T47D (cell line): ENCODE measurements around the gene TCF4.

ENCODE experiments used
- DNase-seq, 2 experiments: peaks; one replicate each; pipeline versions ENCODE4 v3.0.0 to v3.0.0-alpha.2; 2011 to 2012; ENCODE audit warnings: low read depth in 1 of 2, low spot score in 1 of 2
- JUND ChIP-seq: IDR thresholded peaks from 2 replicates; pipeline ENCODE4 v1.6.1; 2012; ENCODE audit warnings: low read depth
- in situ Hi-C: cut with HindIII; loops from 2 replicates; pipeline ENCODE4 v1.10.0; 2016; ENCODE audit warnings: low sequenced_read_pairs, low pct_unique_long_range_greater_than_20kb

The TCF4 gene

DNA sequence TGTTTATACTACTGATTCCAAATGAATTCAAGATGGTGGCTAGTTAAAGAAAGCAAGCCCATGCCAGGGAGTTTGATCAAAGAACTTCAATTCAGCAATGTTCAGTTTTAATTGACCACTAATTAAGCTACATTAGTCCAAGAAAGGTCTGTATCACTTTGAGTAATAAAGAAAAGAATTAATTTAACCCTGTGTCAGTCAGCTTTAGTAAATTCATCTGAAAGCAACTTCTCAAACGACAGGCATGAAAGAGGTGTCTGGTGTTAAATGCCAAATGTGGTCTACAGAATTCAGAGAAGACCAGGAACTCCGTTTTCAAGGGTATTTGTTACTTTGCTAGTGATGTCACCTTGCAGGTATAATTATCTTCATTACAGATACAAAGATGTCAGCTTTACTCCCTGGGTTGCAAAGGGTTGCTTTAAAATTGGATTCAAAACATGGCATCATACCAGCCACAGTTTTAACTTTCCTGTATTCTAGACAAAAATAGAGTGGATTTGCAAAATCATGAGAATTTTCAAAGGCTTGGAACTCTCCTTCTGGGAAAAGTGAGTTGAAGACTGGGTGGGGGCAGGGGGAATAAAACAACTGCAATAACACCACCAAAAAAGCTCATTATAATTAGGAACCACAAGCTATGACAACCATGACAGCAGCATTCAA is 281.5 kb downstream of the TCF4 start:
- DNase-seq = no peak
- in situ Hi-C loops = no loop called here
- no peak for TF ChIP-seq JUND

GRCh38 chr18:55302167-55302833 is 285.7 kb downstream of the TCF4 start:
- DNase-seq = peak in 1 of 2 experiments; percentile 2
- no peak for TF ChIP-seq JUND
- in situ Hi-C loops = no loop called here

- in situ Hi-C loops = no loop called here
- DNase-seq = no peak
- no peak for TF ChIP-seq JUND
Observed at GRCh38 chr18:55301824-55302166, 286.2 kb downstream of the TCF4 start.

DNA sequence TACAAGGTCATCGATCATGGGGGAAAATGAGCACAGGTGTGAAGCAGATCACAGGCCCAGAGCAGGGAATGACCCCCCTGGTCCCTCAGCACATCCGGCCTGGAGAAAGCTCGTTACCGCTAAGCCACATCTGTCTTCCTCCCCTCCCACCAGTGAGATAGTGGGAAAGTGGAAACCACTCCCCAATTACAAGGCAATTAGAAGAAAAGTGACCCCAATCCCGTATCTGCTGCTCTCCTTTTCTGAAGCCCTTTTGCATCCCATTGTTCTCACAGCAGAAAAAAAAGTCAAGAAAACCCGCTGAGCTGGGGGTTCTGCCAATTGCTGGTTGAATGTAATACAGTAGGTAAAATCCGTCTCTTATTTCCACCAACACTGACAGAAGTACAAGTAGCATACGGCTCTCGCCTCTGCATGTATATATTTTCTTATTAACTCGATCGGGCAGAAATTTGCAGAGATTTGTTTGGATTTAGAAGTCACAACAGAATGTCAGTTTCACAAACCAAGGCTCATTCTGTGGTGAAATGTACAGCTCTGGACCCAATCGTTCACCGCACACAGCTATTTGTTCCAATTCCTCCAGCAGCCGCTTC is 287.0 kb downstream of the TCF4 start:
- no peak for DNase-seq
- in situ Hi-C loops = no loop called here
- TF ChIP-seq JUND = no peak

DNA sequence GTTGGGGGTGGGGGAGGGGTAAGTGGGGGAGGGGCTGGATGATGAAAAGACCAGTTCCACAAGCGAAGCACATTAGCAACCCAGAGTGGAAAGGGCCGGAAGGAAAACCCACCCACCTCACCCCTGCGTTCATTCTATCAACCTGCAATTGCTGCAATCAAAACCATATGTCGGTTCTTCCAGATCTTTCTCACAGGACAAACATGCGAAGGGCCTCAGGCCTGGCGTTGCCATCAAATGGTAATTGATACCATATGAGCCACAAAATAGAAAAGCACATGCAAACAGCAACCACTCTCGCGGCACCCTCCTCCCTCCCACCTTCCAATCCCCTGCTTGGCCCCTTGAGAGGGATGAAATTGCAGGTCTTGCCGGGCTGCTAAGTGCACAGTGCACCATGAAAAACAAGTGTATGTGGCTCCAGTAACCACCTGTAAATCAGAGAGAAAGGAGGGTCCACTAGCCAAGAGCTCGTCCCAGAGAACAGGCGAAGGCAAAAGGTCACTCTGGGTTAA is 287.5 kb downstream of the TCF4 start:
- DNase-seq = no peak
- in situ Hi-C loops = no loop called here
- TF ChIP-seq JUND = no peak

GRCh38 chr18:55296778-55297177 is 291.2 kb downstream of the TCF4 start:
- no peak for DNase-seq
- in situ Hi-C loops = no loop called here
- no peak for TF ChIP-seq JUND

GRCh38 chr18:55296115-55296514 is 291.9 kb downstream of the TCF4 start:
- in situ Hi-C loops = no loop called here
- no peak for TF ChIP-seq JUND
- no peak for DNase-seq

DNA sequence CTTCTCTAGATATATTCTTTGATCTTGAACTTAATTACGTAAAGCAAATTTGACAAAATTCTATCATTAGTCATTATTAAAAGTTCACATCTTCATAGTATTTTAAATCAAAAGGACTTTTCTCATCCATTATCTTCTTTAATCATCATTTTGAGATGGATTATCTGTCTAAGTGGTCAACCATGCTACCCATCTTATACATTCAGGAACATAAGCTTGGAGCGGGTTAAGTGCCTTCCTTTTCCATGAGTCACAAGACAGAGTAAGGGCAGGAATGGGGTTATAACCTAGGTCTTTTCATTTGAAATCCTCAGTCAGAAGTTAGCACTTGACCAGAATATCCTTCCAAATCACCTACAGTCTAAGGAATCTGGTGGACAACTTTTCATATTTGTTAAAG is 297.1 kb downstream of the TCF4 start:
- in situ Hi-C loops = no loop called here
- no peak for TF ChIP-seq JUND
- no peak for DNase-seq

DNA sequence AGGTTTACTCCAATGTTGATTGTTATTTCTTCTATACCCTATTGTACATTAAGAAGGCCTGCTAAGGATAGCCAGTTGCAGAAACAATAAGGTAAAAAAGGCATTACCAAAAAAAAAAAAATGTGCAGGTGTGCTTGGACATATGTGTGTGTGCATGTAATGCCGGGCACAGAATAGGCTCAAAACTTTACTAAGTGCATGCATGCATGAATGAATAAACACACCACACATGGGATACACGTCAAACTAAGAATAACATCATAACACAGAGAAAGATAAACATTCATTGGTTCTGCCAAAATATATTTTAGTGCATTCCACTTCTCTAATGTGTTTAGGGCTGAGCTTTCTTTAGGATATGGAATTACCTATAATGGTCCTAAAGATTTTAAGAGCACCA is 298.2 kb downstream of the TCF4 start:
- in situ Hi-C loops = no loop called here
- DNase-seq = no peak
- TF ChIP-seq JUND = no peak

DNA sequence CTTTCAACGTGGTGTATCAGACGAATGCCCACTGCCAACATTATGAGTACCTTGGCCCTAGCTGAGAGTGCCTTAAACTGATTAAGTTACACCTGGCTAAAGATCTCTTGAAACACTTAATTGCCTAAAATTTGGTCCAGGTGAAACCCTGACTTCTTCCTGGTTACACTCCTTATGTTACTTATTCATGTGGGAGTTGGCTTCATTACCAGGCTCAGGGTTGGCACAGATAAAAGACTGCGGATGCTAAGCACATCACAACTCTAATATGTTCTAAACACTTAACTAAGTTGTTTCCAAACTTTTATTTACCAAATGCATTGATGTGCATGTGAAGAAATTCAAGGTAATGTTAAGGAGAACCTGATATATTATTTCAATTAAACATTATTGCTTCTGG is 298.9 kb downstream of the TCF4 start:
- in situ Hi-C loops = no loop called here
- no peak for TF ChIP-seq JUND
- DNase-seq = no peak

DNA sequence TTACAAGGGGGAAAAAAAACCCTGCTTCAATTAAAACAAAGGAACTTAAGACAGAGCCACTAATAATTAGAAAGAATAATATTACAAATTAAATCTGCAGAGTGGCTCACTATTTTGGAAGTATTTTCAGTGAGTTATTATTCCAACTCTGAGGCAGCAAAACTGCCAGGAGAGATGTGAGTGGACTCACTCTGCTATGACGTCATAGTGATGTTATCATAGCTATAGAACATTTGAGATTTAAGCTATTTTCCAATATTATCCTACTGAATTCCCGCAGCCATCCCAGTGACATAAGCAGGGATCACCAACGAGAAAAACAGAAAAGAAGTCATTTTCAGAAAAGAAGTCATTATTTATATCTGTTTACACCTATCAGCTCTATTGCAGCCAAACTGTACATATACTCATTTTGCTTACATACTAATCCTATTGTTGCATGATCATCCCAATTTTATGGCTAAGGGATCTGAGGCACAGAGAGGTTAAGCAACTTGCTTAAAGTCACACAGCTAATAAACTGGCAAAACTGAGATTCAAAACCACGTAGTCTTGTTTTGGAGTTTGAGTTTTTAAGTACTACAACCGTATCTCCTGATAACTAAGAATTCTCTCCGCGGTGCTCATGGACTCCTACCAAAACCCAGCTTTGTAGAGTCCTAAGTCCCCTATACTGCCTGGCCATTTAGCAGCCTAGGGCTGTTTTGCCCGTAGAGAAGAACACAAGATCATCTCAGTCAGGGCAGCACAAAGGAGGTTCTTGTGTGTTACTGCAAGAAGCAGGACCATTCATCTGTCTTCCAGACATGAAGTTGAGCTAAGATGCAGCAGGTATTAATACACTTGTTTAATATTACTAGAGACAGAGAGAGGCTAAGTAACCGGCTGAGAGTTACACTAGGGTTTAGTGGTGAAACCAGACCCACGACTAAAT is 299.8 kb downstream of the TCF4 start:
- in situ Hi-C loops = no loop called here

DNA sequence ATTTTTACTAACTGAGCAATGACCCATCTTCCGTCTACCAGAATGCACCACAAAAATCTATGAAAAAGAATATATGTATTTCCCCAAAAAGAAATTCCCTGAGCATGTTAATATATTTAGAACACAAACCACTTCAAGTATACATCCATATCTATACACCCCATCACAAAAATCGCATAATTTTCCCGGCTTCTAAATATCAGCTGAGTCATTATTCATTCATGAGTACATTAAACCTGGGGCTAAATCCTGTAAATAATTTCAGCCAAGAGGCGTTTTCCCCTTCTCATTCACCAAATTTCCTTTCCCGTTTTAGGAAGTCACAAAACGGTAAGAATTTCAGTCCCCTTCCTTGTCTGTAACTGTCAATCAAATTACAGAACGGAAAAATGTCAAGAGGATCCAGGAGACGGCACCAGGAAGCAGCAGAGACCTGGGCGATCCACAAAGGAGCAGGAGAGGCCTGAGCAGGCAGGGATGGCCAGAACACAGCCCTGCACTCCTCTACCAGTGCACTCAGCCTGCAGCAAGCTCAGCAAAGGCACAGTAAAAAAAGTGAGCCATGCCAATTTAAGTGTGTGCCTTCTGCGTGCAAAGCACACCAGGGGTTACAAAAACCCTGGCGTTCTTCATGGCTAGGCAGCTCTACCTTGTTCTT is 300.7 kb downstream of the TCF4 start:
- peak in 1 of 2 experiments; percentile 11 for DNase-seq
- no peak for TF ChIP-seq JUND
- in situ Hi-C loops = no loop called here

More for the DNA sequence above, 299.8 kb downstream of the TCF4 start:
- no peak for TF ChIP-seq JUND
- no peak for DNase-seq
